OCI-LY7 (cell line): ENCODE data around the gene YWHAB. TPM values are rescaled to one million over a fixed set of nuclear protein-coding genes. Genes with fewer than 3 reads are reported as not detected.

Experiments used
- BruUV-seq: library from RNA; stranded (reverse); fragments of 400-500 nt; replicated peaks from 2 replicates; lab custom pipeline; 2021; lab: Mats Ljungman, UMichigan
- CTCF ChIA-PET: fragments of 300-600 bp; sonication (Branson Sonifier 250); formaldehyde crosslinking; loops from one replicate; lab custom pipeline; 2022; ENCODE audit warnings: antibody characterized with exemption; ENCODE audit not compliant: unreplicated experiment; lab: Charles Lee
- POLR2A ChIA-PET: fragments of 300-600 bp; sonication (Branson Sonifier 250); formaldehyde crosslinking; loops from one replicate; lab custom pipeline; 2022; ENCODE audit warnings: antibody characterized with exemption; lab: Charles Lee
- DNase-seq: peaks from one replicate; pipeline ENCODE4 v3.0.0-alpha.2; 2015; ENCODE audit warnings: low spot score
- H2AFZ ChIP-seq: fragments of 200-600 bp; sonication (generic), shearing (Covaris generic); 2 replicates; pipeline ENCODE4 v1.6.1; 2014; ENCODE audit warnings: mild to moderate bottlenecking, antibody characterized with exemption, low read length, moderate library complexity
- H3K27ac ChIP-seq: fragments of 200-600 bp; sonication (generic); 2 replicates; pipeline ENCODE4 v1.5.1; 2014; ENCODE audit warnings: mixed run types, low read depth, mild to moderate bottlenecking, moderate library complexity, low read length, inconsistent platforms; ENCODE audit not compliant: poor library complexity, severe bottlenecking
- H3K36me3 ChIP-seq: fragments of 200-600 bp; sonication (generic); 2 replicates; pipeline ENCODE4 v1.6.1; 2014; ENCODE audit warnings: mild to moderate bottlenecking, antibody characterized with exemption, low read length, moderate library complexity, mixed read lengths; ENCODE audit not compliant: insufficient read depth
- H3K4me1 ChIP-seq: fragments of 200-600 bp; sonication (generic); 2 replicates; pipeline ENCODE4 v1.5.1; 2014; ENCODE audit warnings: mild to moderate bottlenecking, low read length; ENCODE audit not compliant: insufficient read depth, poor library complexity, severe bottlenecking
- H3K4me2 ChIP-seq: fragments of 200-600 bp; sonication (generic); 2 replicates; pipeline ENCODE4 v1.6.1; 2014; ENCODE audit warnings: mild to moderate bottlenecking, low read length
- H3K4me3 ChIP-seq: fragments of 200-600 bp; sonication (generic); 2 replicates; pipeline ENCODE4 v1.5.1; 2014; ENCODE audit warnings: mild to moderate bottlenecking, low read depth, low read length; ENCODE audit not compliant: poor library complexity, severe bottlenecking
- H3K79me2 ChIP-seq: fragments of 200-600 bp; sonication (generic); 2 replicates; pipeline ENCODE4 v1.6.1; 2016; ENCODE audit warnings: low read depth, mild to moderate bottlenecking, low read length, moderate library complexity, mixed read lengths; ENCODE audit not compliant: insufficient read depth
- H3K9me2 ChIP-seq: fragments of 200-600 bp; sonication (generic); 2 replicates; pipeline ENCODE4 v1.6.1; 2016; ENCODE audit warnings: mild to moderate bottlenecking, low read length, mixed read lengths; ENCODE audit not compliant: insufficient read depth
- H3K9me3 ChIP-seq: fragments of 200-600 bp; sonication (generic); 2 replicates; pipeline ENCODE4 v1.6.1; 2014; ENCODE audit warnings: mild to moderate bottlenecking, mixed run types, low read length, mixed read lengths
- H4K20me1 ChIP-seq: fragments of 200-600 bp; sonication (generic); 2 replicates; pipeline ENCODE4 v1.6.1; 2014; ENCODE audit warnings: mild to moderate bottlenecking, antibody characterized with exemption, low read length, moderate library complexity, mixed read lengths; ENCODE audit not compliant: insufficient read depth
- CTCF ChIP-seq: fragments of 200-600 bp; sonication (generic); conservative IDR thresholded peaks from 2 replicates; pipeline ENCODE4 v1.5.1; 2014; ENCODE audit warnings: mild to moderate bottlenecking, antibody characterized with exemption, low read length, moderate library complexity, mixed read lengths
- EZH2phosphoT487 ChIP-seq: fragments of 200-600 bp; sonication (generic); IDR thresholded peaks from 2 replicates; pipeline ENCODE4 v1.6.1; 2018; ENCODE audit warnings: low read depth, borderline replicate concordance, mild to moderate bottlenecking, mixed run types, antibody characterized with exemption, low read length, moderate library complexity, mixed read lengths
- intact Hi-C: fragments of 100-400 bp; cut with micrococcal nuclease; formaldehyde crosslinking; loops from one replicate; pipeline ENCODE4 v1.10.0; 2022; ENCODE audit not compliant: unreplicated experiment
- total RNA-seq, 2 experiments: library from RNA; depleted of rRNA in 1 of 2; stranded (reverse); fragments of >200 nt in 1 of 2; shearing (Covaris generic) in 1 of 2; gene quantifications; 2 replicates each; pipeline ENCODE4 v1.2.3, GENCODE V29; 2014 to 2022

YWHAB gene
- total RNA-seq, 2 experiments from 2014 or later = 72.8 to 245 TPM

- H3K27ac ChIP-seq = no peak overlapping the region
- H3K79me2 ChIP-seq = no peaks in the 10 kb centered on the region
- no peak overlapping the region for H2AFZ ChIP-seq
- TF ChIP-seq CTCF = no peak
- no peak for TF ChIP-seq EZH2phosphoT487
- DNase-seq = no peak
- intact Hi-C loops = no loop called here
- no peaks in the 10 kb centered on the region for H3K9me3 ChIP-seq
- H3K4me2 ChIP-seq = no peak overlapping the region
- ChIA-PET CTCF (no interaction called here), POLR2A (no interaction called here)
- H3K4me3 ChIP-seq = no peak overlapping the region
- H3K4me1 ChIP-seq = no peaks in the 10 kb centered on the region
- no peaks in the 10 kb centered on the region for H4K20me1 ChIP-seq
- H3K36me3 ChIP-seq = peaks cover 47% of the 10 kb centered on the region
- BruUV-seq = no TSS peak
- no peaks in the 10 kb centered on the region for H3K9me2 ChIP-seq
Measured at GRCh38 chr20:44930517-44931168, 45.1 kb downstream of the YWHAB start.

GRCh38 chr20:44931911-44932310, 46.4 kb downstream of the YWHAB start:
- Histone ChIP-seq H3K4me2 (no peak overlapping the region), H3K4me1 (no peaks in the 10 kb centered on the region), H3K27ac (no peak overlapping the region), H4K20me1 (no peaks in the 10 kb centered on the region), H3K79me2 (no peaks in the 10 kb centered on the region), H3K36me3 (peaks cover 59% of the 10 kb centered on the region), H3K4me3 (no peak overlapping the region), H3K9me3 (no peaks in the 10 kb centered on the region), H3K9me2 (no peaks in the 10 kb centered on the region), H2AFZ (no peak overlapping the region)
- intact Hi-C loops = no loop called here
- DNase-seq = no peak
- BruUV-seq = TSS peak; percentile 77
- ChIA-PET CTCF (no interaction called here), POLR2A (interaction anchor here (1.0 to 1.3 kb wide), 2 partner anchors 15 to 28 kb away, joined by 3 read pairs; no protein-coding TSS in a partner anchor)
- TF ChIP-seq CTCF (no peak), EZH2phosphoT487 (no peak)

- Histone ChIP-seq H4K20me1 (no peaks in the 10 kb centered on the region), H3K27ac (no peak overlapping the region), H3K4me1 (no peaks in the 10 kb centered on the region), H3K9me3 (no peaks in the 10 kb centered on the region), H3K4me2 (no peak overlapping the region), H2AFZ (no peak overlapping the region), H3K9me2 (no peaks in the 10 kb centered on the region), H3K4me3 (no peak overlapping the region), H3K36me3 (peaks cover 69% of the 10 kb centered on the region), H3K79me2 (no peaks in the 10 kb centered on the region)
- TF ChIP-seq CTCF = no peak
- no peak for TF ChIP-seq EZH2phosphoT487
- DNase-seq = no peak
- BruUV-seq = no TSS peak
- intact Hi-C loops = no loop called here
- POLR2A ChIA-PET = interaction anchor here (1.3 kb wide), 1 partner anchor 29 kb away, joined by 3 read pairs; no protein-coding TSS in a partner anchor
- CTCF ChIA-PET = no interaction called here
Measured at GRCh38 chr20:44932916-44933315, 47.4 kb downstream of the YWHAB start.
